HepG2 (cell line): ENCODE measurements around the gene SULT1C4. TPM values are rescaled to one million over a fixed set of nuclear protein-coding genes. Genes with fewer than 3 reads are reported as not detected.

Experiments
- ATAC-seq: fragments of 200-7000 bp; cut with Tn5 transposase; 3 replicates; pipeline ENCODE4 v1.9.1; 2020; ENCODE audit warnings: mild to moderate bottlenecking, moderate library complexity
- BruUV-seq: library from RNA; stranded (reverse); fragments of 400-500 nt; replicated peaks from 2 replicates; lab custom pipeline; 2021; lab: Mats Ljungman, UMichigan
- CTCF ChIA-PET: fragments of 300-600 bp; formaldehyde crosslinking; extraction: SDS; loops from one replicate; lab custom pipeline; 2021; ENCODE audit warnings: low total read pairs, inconsistent platforms, low intra/inter-chr PET ratio; lab: Yijun Ruan, JAX
- POLR2A ChIA-PET: fragments of 350-600 bp; sonication (Branson Sonifier 250); formaldehyde crosslinking; loops from one replicate; lab custom pipeline; 2020; ENCODE audit warnings: antibody characterized with exemption, inconsistent platforms; lab: Yijun Ruan, JAX
- DNase-seq: peaks from one replicate; pipeline ENCODE4 v3.0.0-alpha.2; 2015; ENCODE audit warnings: low spot score
- FAIRE-seq: peaks from 3 replicates; lab custom pipeline; 2011; peaks lifted over from hg19 to GRCh38; lab: Jason Lieb, UNC
- H2AFZ ChIP-seq: one replicate; pipeline ENCODE4 v1.6.1; 2011; ENCODE audit warnings: low read length, inconsistent platforms
- H3K27ac ChIP-seq: fragments of 300-600 bp; 3 replicates; pipeline ENCODE4 v1.8.0; 2011; ENCODE audit warnings: mixed run types, mild to moderate bottlenecking, mixed read lengths, low read length, inconsistent platforms; ENCODE audit not compliant: insufficient read depth; ENCODE audit errors: extremely low read length
- H3K27me3 ChIP-seq, 2 experiments: fragments of 200-600 bp in 1 of 2; 2 replicates in 1 of 2; 3 replicates in 1 of 2; pipeline versions ENCODE4 v1.6.0 to v1.8.0; 2011; ENCODE audit warnings: low read length in 2 of 2, mild to moderate bottlenecking in 2 of 2, moderate library complexity in 2 of 2, inconsistent platforms in 1 of 2; ENCODE audit not compliant: insufficient read depth in 2 of 2, control insufficient read depth in 1 of 2
- H3K36me3 ChIP-seq, 2 experiments: fragments of 200-600 bp in 1 of 2; replicated peaks in 1 of 2; 2 replicates in 1 of 2; 3 replicates in 1 of 2; pipeline versions ENCODE4 v1.5.1 to v1.8.0; 2011; ENCODE audit warnings: low read length in 2 of 2, inconsistent platforms in 1 of 2; ENCODE audit not compliant: insufficient read depth in 2 of 2, control insufficient read depth in 1 of 2
- H3K4me1 ChIP-seq: 2 replicates; pipeline ENCODE4 v1.5.1; 2012; ENCODE audit warnings: low read length, inconsistent platforms; ENCODE audit not compliant: insufficient read depth
- H3K4me2 ChIP-seq: 2 replicates; pipeline ENCODE4 v1.6.0; 2011; ENCODE audit warnings: low read depth, low read length, inconsistent platforms
- H3K4me3 ChIP-seq, 3 experiments: fragments of 200-600 bp in 1 of 3; sonication (generic), shearing (Covaris generic) in 1 of 3; replicated peaks in 1 of 3; 2 replicates each; pipeline ENCODE4 v1.5.1; 2011 to 2016; ENCODE audit warnings: low read length in 3 of 3, inconsistent platforms in 2 of 3, low read depth in 2 of 3, mild to moderate bottlenecking in 2 of 3, control low read depth in 1 of 3, mixed read lengths in 1 of 3; ENCODE audit not compliant: insufficient read depth in 1 of 3
- H3K79me2 ChIP-seq: one replicate; pipeline ENCODE4 v1.6.1; 2011; ENCODE audit warnings: low read length, inconsistent platforms; ENCODE audit not compliant: insufficient read depth
- H3K9ac ChIP-seq: 2 replicates; pipeline ENCODE4 v1.6.0; 2011; ENCODE audit warnings: mild to moderate bottlenecking, low read depth, low read length, inconsistent platforms; ENCODE audit not compliant: insufficient read depth
- H3K9me3 ChIP-seq: 2 replicates; pipeline ENCODE4 v1.5.1; 2012; ENCODE audit warnings: mild to moderate bottlenecking, low read length
- H4K20me1 ChIP-seq: 2 replicates; pipeline ENCODE4 v1.6.0; 2011; ENCODE audit warnings: inconsistent platforms, mild to moderate bottlenecking, low read length, moderate library complexity; ENCODE audit not compliant: insufficient read depth
- ARNT2 ChIP-seq: sonication (generic); formaldehyde crosslinking; IDR thresholded peaks from 2 replicates; pipeline ENCODE4 v1.8.0; 2022; ENCODE audit warnings: mild to moderate bottlenecking, low read depth, missing genetic modification reagents, moderate library complexity
- ARNTL ChIP-seq: sonication (generic); formaldehyde crosslinking; IDR thresholded peaks from 2 replicates; pipeline ENCODE4 v1.4.0; 2020; ENCODE audit warnings: mild to moderate bottlenecking, missing genetic modification reagents
- CEBPB ChIP-seq: IDR thresholded peaks from 2 replicates; pipeline ENCODE4 v1.6.1; 2011; ENCODE audit warnings: low read depth, low read length, improper control_type of control experiment, borderline replicate concordance
- ELF4 ChIP-seq: sonication (generic); formaldehyde crosslinking; IDR thresholded peaks from 2 replicates; pipeline ENCODE4 v1.5.0; 2020; ENCODE audit warnings: missing genetic modification reagents, mild to moderate bottlenecking, moderate library complexity, borderline replicate concordance
- ISL2 ChIP-seq: sonication (generic); formaldehyde crosslinking; IDR thresholded peaks from 2 replicates; pipeline ENCODE4 v1.5.0; 2020; ENCODE audit warnings: missing genetic modification reagents
- MTF2 ChIP-seq: sonication (generic); formaldehyde crosslinking; IDR thresholded peaks from 2 replicates; pipeline ENCODE4 v1.5.0; 2020; ENCODE audit warnings: missing genetic modification reagents, borderline replicate concordance
- NR2C2 ChIP-seq: sonication (generic); formaldehyde crosslinking; IDR thresholded peaks from 2 replicates; pipeline ENCODE4 v1.4.0; 2020; ENCODE audit warnings: missing genetic modification reagents, mild to moderate bottlenecking, moderate library complexity, borderline replicate concordance
- PHF20 ChIP-seq: sonication (generic); formaldehyde crosslinking; IDR thresholded peaks from 2 replicates; pipeline ENCODE4 v1.5.0; 2020; ENCODE audit warnings: mild to moderate bottlenecking, missing genetic modification reagents
- RFX1 ChIP-seq: fragments of 450-650 bp; IDR thresholded peaks from 2 replicates; pipeline ENCODE4 v1.6.1; 2017
- RXRB ChIP-seq: IDR thresholded peaks from 2 replicates; pipeline ENCODE4 v1.6.1; 2016; ENCODE audit warnings: borderline replicate concordance, missing genetic modification reagents, missing compliant biosample characterization
- SAP130 ChIP-seq: IDR thresholded peaks from 2 replicates; pipeline ENCODE4 v1.6.1; 2016; ENCODE audit warnings: low read depth
- TBX2 ChIP-seq: sonication (generic); formaldehyde crosslinking; IDR thresholded peaks from 2 replicates; pipeline ENCODE4 v1.5.0; 2020; ENCODE audit warnings: missing genetic modification reagents, mild to moderate bottlenecking, borderline replicate concordance
- ZNF709 ChIP-seq: sonication (generic); formaldehyde crosslinking; IDR thresholded peaks from 2 replicates; pipeline ENCODE4 v1.5.0; 2020; ENCODE audit warnings: mild to moderate bottlenecking, missing genetic modification reagents
- ZSCAN29 ChIP-seq: sonication (generic); formaldehyde crosslinking; conservative IDR thresholded peaks from 2 replicates; pipeline ENCODE4 v1.4.0; 2020; ENCODE audit warnings: mild to moderate bottlenecking, missing genetic modification reagents
- WGBS: methylation state at CpG from one replicate; pipeline ENCODE4 v1.1.6; 2017; ENCODE audit warnings: low lambda C conversion rate; 5-methylcytosine and 5-hydroxymethylcytosine counted together
- in situ Hi-C: cut with HindIII; loops from 2 replicates; pipeline ENCODE4 v1.10.0; 2017; ENCODE audit warnings: low pct_unique_long_range_greater_than_20kb; ENCODE audit not compliant: extremely low pct_ligation_motif_present
- intact Hi-C: fragments of 100-400 bp; cut with micrococcal nuclease; formaldehyde crosslinking; loops from one replicate; pipeline ENCODE4 v1.10.0; 2022; ENCODE audit not compliant: unreplicated experiment
- polyA plus RNA-seq, 8 experiments: library from polyadenylated mRNA; depleted of rRNA in 3 of 8; stranded (reverse) in 7 of 8; unstranded in 1 of 8; fragments of >200 nt; fragmentation: Illumina TruSeq in 4 of 8; extraction: Trizol in 4 of 8; gene quantifications; 2 replicates each; pipeline versions ENCODE4 v1.2.1 to v1.2.3, GENCODE V29; 2011 to 2016; ENCODE audit warnings: low read depth in 4 of 8, missing spikeins in 1 of 8, mixed read lengths in 1 of 8; ENCODE audit not compliant: insufficient read depth in 1 of 8
- total RNA-seq, 5 experiments: library from RNA; depleted of rRNA; stranded (reverse); fragments of >200 nt; fragmentation: Illumina TruSeq; extraction: Trizol; gene quantifications; 2 replicates each; pipeline ENCODE4 v1.2.3, GENCODE V29; 2016; ENCODE audit warnings: low read depth in 1 of 5
- TF ChIP-seq, protein P1 (sequence below): sonication (generic); formaldehyde crosslinking; IDR thresholded peaks from 2 replicates; pipeline ENCODE4 v1.5.1; 2020; ENCODE audit warnings: mild to moderate bottlenecking, missing genetic modification reagents
- TF ChIP-seq, protein P2 (sequence below): sonication (generic); formaldehyde crosslinking; IDR thresholded peaks from 2 replicates; pipeline ENCODE4 v1.4.0; 2020; ENCODE audit warnings: mild to moderate bottlenecking, low read depth, missing genetic modification reagents

The SULT1C4 gene
- total and polyA plus RNA-seq, 2 of the 13 experiments (the other 11 are each of a cell fraction or from before 2014, with no cell fraction given): 1.3 to 8.6 TPM

DNA sequence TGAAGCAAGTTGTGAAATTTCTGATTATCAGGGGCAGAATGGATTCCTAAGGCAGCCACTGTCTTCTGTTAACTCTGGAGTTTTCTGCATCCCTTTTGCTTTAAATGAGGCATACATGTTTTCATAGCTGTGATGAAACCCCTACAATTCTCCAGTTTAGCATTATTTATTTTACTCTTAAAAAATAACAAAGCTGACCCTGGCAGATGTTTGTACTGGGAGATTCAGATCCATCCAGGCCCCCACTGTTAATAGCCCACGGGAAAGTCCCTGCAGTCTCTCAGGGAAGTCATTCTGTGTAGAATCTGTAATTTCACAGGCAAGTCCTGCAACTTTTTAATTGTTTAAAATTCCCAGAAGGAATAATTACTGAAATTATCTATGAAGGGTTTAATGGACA is 353 bp upstream of the SULT1C4 start:
- no peaks in the 10 kb centered on the region for H4K20me1 ChIP-seq
- H3K27me3 ChIP-seq: no peaks in the 10 kb centered on the region
- peak overlapping the region; percentile 55 for H3K27ac ChIP-seq
- 0 out of 2 replicates have a peak, but pooled peaks have one; percentile 36 for TF ChIP-seq ELF4 (CRISPR knock-in tag)
- TF ChIP-seq, protein P1, sequence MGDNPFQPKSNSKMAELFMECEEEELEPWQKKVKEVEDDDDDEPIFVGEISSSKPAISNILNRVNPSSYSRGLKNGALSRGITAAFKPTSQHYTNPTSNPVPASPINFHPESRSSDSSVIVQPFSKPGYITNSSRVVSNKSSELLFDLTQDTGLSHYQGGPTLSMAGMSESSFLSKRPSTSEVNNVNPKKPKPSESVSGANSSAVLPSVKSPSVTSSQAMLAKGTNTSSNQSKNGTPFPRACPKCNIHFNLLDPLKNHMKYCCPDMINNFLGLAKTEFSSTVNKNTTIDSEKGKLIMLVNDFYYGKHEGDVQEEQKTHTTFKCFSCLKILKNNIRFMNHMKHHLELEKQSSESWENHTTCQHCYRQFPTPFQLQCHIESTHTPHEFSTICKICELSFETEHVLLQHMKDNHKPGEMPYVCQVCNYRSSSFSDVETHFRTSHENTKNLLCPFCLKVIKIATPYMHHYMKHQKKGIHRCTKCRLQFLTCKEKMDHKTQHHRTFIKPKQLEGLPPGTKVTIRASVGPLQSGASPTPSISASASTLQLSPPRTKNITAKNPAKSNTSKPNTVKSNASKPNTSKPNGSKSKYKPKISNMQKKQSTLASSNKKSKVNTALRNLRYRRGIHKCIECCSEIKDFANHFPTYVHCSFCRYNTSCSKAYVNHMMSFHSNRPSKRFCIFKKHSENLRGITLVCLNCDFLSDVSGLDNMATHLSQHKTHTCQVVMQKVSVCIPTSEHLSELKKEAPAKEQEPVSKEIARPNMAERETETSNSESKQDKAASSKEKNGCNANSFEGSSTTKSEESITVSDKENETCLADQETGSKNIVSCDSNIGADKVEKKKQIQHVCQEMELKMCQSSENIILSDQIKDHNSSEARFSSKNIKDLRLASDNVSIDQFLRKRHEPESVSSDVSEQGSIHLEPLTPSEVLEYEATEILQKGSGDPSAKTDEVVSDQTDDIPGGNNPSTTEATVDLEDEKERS (CRISPR knock-in tag): no peak
- no peak for TF ChIP-seq SAP130 (CRISPR knock-in tag)
- 0 out of 2 replicates have a peak, but pooled peaks have one; percentile 0 for TF ChIP-seq CEBPB
- TF ChIP-seq TBX2 (CRISPR knock-in tag): 0 out of 2 replicates have a peak, but pooled peaks have one; percentile 10
- peak; percentile 9; the same call in 1 of the 2 replicates for TF ChIP-seq NR2C2
- TF ChIP-seq MTF2: 0 out of 2 replicates have a peak, but pooled peaks have one; percentile 34
- no peak for TF ChIP-seq RFX1
- TF ChIP-seq ARNTL: 0 out of 2 replicates have a peak, but pooled peaks have one; percentile 23
- TF ChIP-seq RXRB (CRISPR knock-in tag): 0 out of 2 replicates have a peak, but pooled peaks have one; percentile 25
- TF ChIP-seq, protein P2, sequence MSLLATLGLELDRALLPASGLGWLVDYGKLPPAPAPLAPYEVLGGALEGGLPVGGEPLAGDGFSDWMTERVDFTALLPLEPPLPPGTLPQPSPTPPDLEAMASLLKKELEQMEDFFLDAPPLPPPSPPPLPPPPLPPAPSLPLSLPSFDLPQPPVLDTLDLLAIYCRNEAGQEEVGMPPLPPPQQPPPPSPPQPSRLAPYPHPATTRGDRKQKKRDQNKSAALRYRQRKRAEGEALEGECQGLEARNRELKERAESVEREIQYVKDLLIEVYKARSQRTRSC (CRISPR knock-in tag): 0 out of 2 replicates have a peak, but pooled peaks have one; percentile 57
- TF ChIP-seq ARNT2 (CRISPR knock-in tag): 0 out of 2 replicates have a peak, but pooled peaks have one; percentile 12
- TF ChIP-seq ISL2 (CRISPR knock-in tag): no peak
- 0 out of 2 replicates have a peak, but pooled peaks have one; percentile 31 for TF ChIP-seq ZNF709 (CRISPR knock-in tag)
- peak; percentile 40; the same call in 1 of the 2 replicates for TF ChIP-seq ZSCAN29 (CRISPR knock-in tag)
- TF ChIP-seq PHF20 (CRISPR knock-in tag): 0 out of 2 replicates have a peak, but pooled peaks have one; percentile 12
- ChIA-PET CTCF (no interaction called here), POLR2A (interaction anchor here (0.8 to 1.9 kb wide), 8 partner anchors 8 to 156 kb away, joined by 3 to 10 read pairs (median 5); partner anchors contain the start of genes GCC2 and LIMS1)
- no peaks in the 10 kb centered on the region for H3K9me3 ChIP-seq
- H3K4me2 ChIP-seq: peak overlapping the region; percentile 92
- no peaks in the 10 kb centered on the region; a peak in 1 of 5 replicates for H3K36me3 ChIP-seq
- peak overlapping the region; percentile 54 to 74 (median 64) for H3K4me3 ChIP-seq
- H3K4me1 ChIP-seq: peaks cover 38% of the 10 kb centered on the region
- ATAC-seq (peak; percentile 67), DNase-seq (peak; percentile 20), FAIRE-seq (no peak)
- BruUV-seq: no TSS peak
- in situ Hi-C loops (no loop called here), intact Hi-C loops (no loop called here)
- 0% methylated on average over 1 of the region's 1 CpG for WGBS
- peak overlapping the region; percentile 76; the same call in 1 of the 2 replicates for H3K9ac ChIP-seq
- peak overlapping the region; percentile 60 for H2AFZ ChIP-seq
- no peaks in the 10 kb centered on the region for H3K79me2 ChIP-seq
